ENCODE measurements around the gene C3orf20. TPM values are rescaled to one million over a fixed set of nuclear protein-coding genes. Genes with fewer than 3 reads are reported as not detected.
"Not testable (repeated sequence)": the region's sequence is repeated elsewhere in the genome, so short reads cannot be mapped to it uniquely, and the experiment has no call there.

The C3orf20 gene
- total and polyA plus RNA-seq, 2 of the 13 experiments (the other 11 are each of a cell fraction or from before 2014, with no cell fraction given), result 0.03 to 0.04 TPM

DNA sequence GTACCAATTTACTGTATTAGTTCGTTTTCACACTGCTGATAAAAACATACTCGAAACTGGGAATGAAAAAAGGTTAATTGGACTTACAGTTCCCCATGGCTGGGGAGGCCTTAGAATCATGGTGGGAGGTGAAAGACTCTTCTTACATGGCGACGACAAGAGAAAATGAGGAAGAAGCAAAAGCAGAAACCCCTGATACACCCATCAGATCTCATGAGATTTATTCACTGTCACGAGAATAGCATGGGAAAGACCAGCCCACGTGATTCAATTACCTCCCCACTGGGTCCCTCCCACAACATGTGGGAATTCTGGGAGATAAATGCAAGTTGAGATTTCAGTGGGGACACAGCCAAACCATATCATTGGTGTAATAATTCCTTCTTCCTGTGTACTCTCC is 69.6 kb downstream of the C3orf20 start:
- H2AFZ ChIP-seq (ENCODE audit: low read length), result no peak overlapping the region
- FAIRE-seq, result no peak

DNA sequence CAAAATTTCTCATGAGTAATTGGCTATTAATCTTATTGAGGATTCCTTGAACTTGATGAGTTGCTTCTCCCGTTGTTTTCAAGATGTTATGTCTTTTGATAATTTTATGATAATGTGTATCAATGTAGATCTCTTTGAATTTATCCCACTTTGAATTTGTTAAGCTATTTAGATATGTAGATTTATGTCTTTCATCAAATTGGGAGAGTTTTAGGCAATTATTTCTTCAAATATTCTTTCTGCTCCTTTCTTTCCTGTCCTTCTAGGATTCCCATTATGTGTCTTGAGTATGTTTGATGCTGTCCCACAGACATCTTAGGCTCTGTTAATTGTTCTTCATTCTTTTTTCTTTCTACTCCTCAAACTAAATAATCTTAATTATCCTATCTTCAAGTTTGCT is 75.7 kb downstream of the C3orf20 start:
- Histone ChIP-seq H3K27ac (ENCODE audit: extremely low read length, insufficient read depth, low read length) (no peak overlapping the region), H3K27me3 (ENCODE audit: control insufficient read depth in 1 of 2, insufficient read depth in 2 of 2, low read length in 2 of 2) (no peaks in the 10 kb centered on the region; a peak in 1 of 5 replicates), H2AFZ (ENCODE audit: low read length) (no peak overlapping the region), H4K20me1 (ENCODE audit: insufficient read depth, low read length) (no peaks in the 10 kb centered on the region), H3K9me3 (ENCODE audit: low read length) (no peaks in the 10 kb centered on the region), H3K4me2 (ENCODE audit: low read depth, low read length) (no peak overlapping the region), H3K79me2 (ENCODE audit: insufficient read depth, low read length) (no peaks in the 10 kb centered on the region), H3K4me3 (replicated peaks in 1 of 3; ENCODE audit: insufficient read depth in 1 of 3, low read depth in 2 of 3, low read length in 3 of 3) (no peak overlapping the region), H3K4me1 (ENCODE audit: insufficient read depth, low read length) (no peaks in the 10 kb centered on the region), H3K36me3 (replicated peaks in 1 of 2; ENCODE audit: control insufficient read depth in 1 of 2, insufficient read depth in 2 of 2, low read length in 2 of 2) (no peaks in the 10 kb centered on the region), H3K9ac (ENCODE audit: insufficient read depth, low read depth, low read length) (no peak overlapping the region)
- ChIA-PET POLR2A (no interaction called here), CTCF (ENCODE audit: low intra/inter-chr PET ratio, low total read pairs) (no interaction called here)
- WGBS (ENCODE audit: low lambda C conversion rate), result 0% methylated on average over 1 of the region's 1 CpG
- TF ChIP-seq CBFB (CRISPR knock-in tag; IDR thresholded peaks at IDR 0.05), result no peak
- TF ChIP-seq CEBPG (CRISPR knock-in tag; IDR thresholded peaks at IDR 0.05), result no peak
- no peak for TF ChIP-seq ZNF7 (CRISPR knock-in tag; IDR thresholded peaks at IDR 0.05)
- TF ChIP-seq TP53 (CRISPR knock-in tag; conservative IDR thresholded peaks at IDR 0.05), result no peak
- TF ChIP-seq ZNF33B (CRISPR knock-in tag; IDR thresholded peaks at IDR 0.05), result no peak
- no peak for TF ChIP-seq SCMH1 (CRISPR knock-in tag; IDR thresholded peaks at IDR 0.05; ENCODE audit: borderline replicate concordance)
- no peak for TF ChIP-seq PAX8 (CRISPR knock-in tag; IDR thresholded peaks at IDR 0.05; ENCODE audit: borderline replicate concordance)
- TF ChIP-seq ZNF703 (CRISPR knock-in tag; IDR thresholded peaks at IDR 0.05; ENCODE audit: borderline replicate concordance), result no peak
- no peak for TF ChIP-seq SRF (IDR thresholded peaks at IDR 0.05; ENCODE audit: low read depth, low read length)
- no TSS peak for BruUV-seq (replicated peaks)
- no peak for DNase-seq (ENCODE audit: low spot score)
- in situ Hi-C loops (cut with HindIII; ENCODE audit: extremely low pct_ligation_motif_present, low pct_unique_long_range_greater_than_20kb), result no loop called here
- no peak for ATAC-seq
- intact Hi-C loops (cut with micrococcal nuclease; ENCODE audit: unreplicated experiment), result no loop called here
- FAIRE-seq, result no peak

More for the DNA sequence above, 69.6 kb downstream of the C3orf20 start:
- POLR2A ChIA-PET, result no interaction called here
- TF ChIP-seq KAT2B (IDR thresholded peaks at IDR 0.05; ENCODE audit: borderline replicate concordance, low read depth, low read length) (no peak), ATRX (CRISPR knock-in tag; IDR thresholded peaks at IDR 0.05; ENCODE audit: borderline replicate concordance) (no peak), ZSCAN29 (CRISPR knock-in tag; conservative IDR thresholded peaks at IDR 0.05) (no peak), ZNF816 (CRISPR knock-in tag; IDR thresholded peaks at IDR 0.05; ENCODE audit: borderline replicate concordance) (no peak)
- H3K27me3 ChIP-seq (ENCODE audit: control insufficient read depth in 1 of 2, insufficient read depth in 2 of 2, low read length in 2 of 2), result no peaks in the 10 kb centered on the region; a peak in 1 of 5 replicates
- H3K4me1 ChIP-seq (ENCODE audit: insufficient read depth, low read length), result no peaks in the 10 kb centered on the region
- H3K79me2 ChIP-seq (ENCODE audit: insufficient read depth, low read length), result no peaks in the 10 kb centered on the region
- 23% methylated on average over 6 of the region's 6 CpGs for WGBS (ENCODE audit: low lambda C conversion rate)
- H4K20me1 ChIP-seq (ENCODE audit: insufficient read depth, low read length), result no peaks in the 10 kb centered on the region
- ATAC-seq (no peak), DNase-seq (ENCODE audit: low spot score) (no peak)
- H3K4me2 ChIP-seq (ENCODE audit: low read depth, low read length), result no peak overlapping the region
- no peaks in the 10 kb centered on the region for H3K9me3 ChIP-seq (ENCODE audit: low read length)
- BruUV-seq (replicated peaks), result no TSS peak
- CTCF ChIA-PET (ENCODE audit: low intra/inter-chr PET ratio, low total read pairs), result no interaction called here
- no peak overlapping the region for H3K9ac ChIP-seq (ENCODE audit: insufficient read depth, low read depth, low read length)
- H3K36me3 ChIP-seq (replicated peaks in 1 of 2; ENCODE audit: control insufficient read depth in 1 of 2, insufficient read depth in 2 of 2, low read length in 2 of 2), result no peaks in the 10 kb centered on the region
- H3K4me3 ChIP-seq (replicated peaks in 1 of 3; ENCODE audit: insufficient read depth in 1 of 3, low read depth in 2 of 3, low read length in 3 of 3), result no peak overlapping the region
- no peak overlapping the region for H3K27ac ChIP-seq (ENCODE audit: extremely low read length, insufficient read depth, low read length)
- intact Hi-C loops (cut with micrococcal nuclease; ENCODE audit: unreplicated experiment) (no loop called here), in situ Hi-C loops (cut with HindIII; ENCODE audit: extremely low pct_ligation_motif_present, low pct_unique_long_range_greater_than_20kb) (no loop called here)

DNA sequence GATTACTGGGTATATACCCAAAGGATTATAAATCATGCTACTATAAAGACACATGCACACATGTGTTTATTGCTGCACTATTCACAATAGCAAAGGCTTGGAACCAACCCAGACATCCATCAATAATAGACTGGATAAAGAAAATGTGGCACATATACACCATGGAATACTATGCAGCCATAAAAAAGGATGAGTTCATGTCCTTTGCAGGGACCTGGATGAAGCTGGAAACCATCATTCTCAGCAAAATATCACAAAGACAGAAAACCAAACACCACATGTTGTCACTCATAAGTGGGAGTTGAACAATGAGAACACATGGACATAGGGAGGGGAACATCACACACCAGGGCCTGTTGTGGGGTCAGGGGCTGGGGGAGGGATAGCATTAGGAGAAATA is 78.0 kb downstream of the C3orf20 start:
- H3K4me3 ChIP-seq (replicated peaks in 1 of 3; ENCODE audit: insufficient read depth in 1 of 3, low read depth in 2 of 3, low read length in 3 of 3); ATAC-seq; intact Hi-C loops (cut with micrococcal nuclease; ENCODE audit: unreplicated experiment); in situ Hi-C loops (cut with HindIII; ENCODE audit: extremely low pct_ligation_motif_present, low pct_unique_long_range_greater_than_20kb); POLR2A ChIA-PET; H3K27me3 ChIP-seq (ENCODE audit: control insufficient read depth in 1 of 2, insufficient read depth in 2 of 2, low read length in 2 of 2); H3K9ac ChIP-seq (ENCODE audit: insufficient read depth, low read depth, low read length); H3K4me1 ChIP-seq (ENCODE audit: insufficient read depth, low read length); BruUV-seq (replicated peaks); H4K20me1 ChIP-seq (ENCODE audit: insufficient read depth, low read length); CTCF ChIA-PET (ENCODE audit: low intra/inter-chr PET ratio, low total read pairs); FAIRE-seq; H3K4me2 ChIP-seq (ENCODE audit: low read depth, low read length); H3K9me3 ChIP-seq (ENCODE audit: low read length); H3K36me3 ChIP-seq (replicated peaks in 1 of 2; ENCODE audit: control insufficient read depth in 1 of 2, insufficient read depth in 2 of 2, low read length in 2 of 2); H3K79me2 ChIP-seq (ENCODE audit: insufficient read depth, low read length); H2AFZ ChIP-seq (ENCODE audit: low read length); H3K27ac ChIP-seq (ENCODE audit: extremely low read length, insufficient read depth, low read length); DNase-seq (ENCODE audit: low spot score): not testable (repeated sequence)

Measured in HepG2 (cell line).